A549 (cell line): Measurements from ENCODE around the gene MEF2A. TPM values are rescaled to one million over a fixed set of nuclear protein-coding genes. Genes with fewer than 3 reads are reported as not detected.
A peak's percentile ranks its signal among the peaks of the same experiment; 100 is the strongest.

Experiments
- ATAC-seq, 2 experiments: fragments of 200-7000 bp in 1 of 2; fragments of >200 bp in 1 of 2; cut with Nextera tagmentation in 1 of 2; cut with Tn5 transposase in 1 of 2; 3 replicates each; pipeline versions ENCODE4 v1.8.0 to v1.9.1; 2018 to 2020; ENCODE audit warnings: mild to moderate bottlenecking in 1 of 2, moderate library complexity in 1 of 2
- CTCF ChIA-PET: fragments of 300-600 bp; sonication (Branson Sonifier 250); formaldehyde crosslinking; extraction: SDS; loops from one replicate; lab custom pipeline; 2021; ENCODE audit warnings: antibody characterized with exemption, inconsistent platforms; lab: Yijun Ruan, JAX
- POLR2A ChIA-PET: fragments of 350-600 bp; formaldehyde crosslinking; extraction: SDS; loops from one replicate; lab custom pipeline; 2021; ENCODE audit warnings: antibody characterized with exemption, inconsistent platforms; lab: Yijun Ruan, JAX
- DNase-seq, 2 experiments: peaks; one replicate each; pipeline versions ENCODE4 v3.0.0 to v3.0.0-alpha.2; 2011 to 2016; ENCODE audit warnings: low read depth in 1 of 2, low spot score in 1 of 2
- FAIRE-seq: peaks from 2 replicates; lab custom pipeline; 2011; peaks lifted over from hg19 to GRCh38; lab: Jason Lieb, UNC
- H3K27ac ChIP-seq, 2 experiments: fragments of >200 bp; sonication (Bioruptor Twin); formaldehyde crosslinking; 3 replicates each; pipeline ENCODE4 v1.5.1; 2016 to 2017
- H3K4me1 ChIP-seq: fragments of >200 bp; sonication (Bioruptor Twin); formaldehyde crosslinking; 3 replicates; pipeline ENCODE4 v1.6.1; 2016
- H3K4me2 ChIP-seq: fragments of >200 bp; sonication (Bioruptor Twin); formaldehyde crosslinking; 3 replicates; pipeline ENCODE4 v1.6.1; 2016
- H3K4me3 ChIP-seq: fragments of >200 bp; sonication (Bioruptor Twin); formaldehyde crosslinking; 3 replicates; pipeline ENCODE4 v1.5.1; 2016
- H3K9me3 ChIP-seq: fragments of >200 bp; sonication (Bioruptor Twin); formaldehyde crosslinking; 3 replicates; pipeline ENCODE4 v1.6.1; 2016
- BHLHE40 ChIP-seq: IDR thresholded peaks from 2 replicates; pipeline ENCODE4 v1.6.1; 2012; ENCODE audit warnings: low read depth, low read length, inconsistent platforms
- CBX8 ChIP-seq: fragments of 200-600 bp; sonication (generic); IDR thresholded peaks from 2 replicates; pipeline ENCODE4 v1.6.1; 2016
- CEBPB ChIP-seq, 2 experiments: fragments of >200 bp in 1 of 2; sonication (Bioruptor Twin) in 1 of 2; formaldehyde crosslinking in 1 of 2; IDR thresholded peaks; 2 replicates each; pipeline ENCODE4 v1.6.1; 2012 to 2016
- CHD2 ChIP-seq: fragments of 150-350 bp; IDR thresholded peaks from 2 replicates; pipeline ENCODE4 v1.6.1; 2014; ENCODE audit warnings: low read length; ENCODE audit not compliant: partially characterized antibody
- CHD4 ChIP-seq: fragments of 200-600 bp; sonication (generic); IDR thresholded peaks from 2 replicates; pipeline ENCODE4 v1.6.1; 2016; ENCODE audit warnings: antibody characterized with exemption, mild to moderate bottlenecking, borderline replicate concordance
- EHMT2 ChIP-seq: fragments of 200-600 bp; sonication (generic); IDR thresholded peaks from 2 replicates; pipeline ENCODE4 v1.6.1; 2016; ENCODE audit warnings: antibody characterized with exemption, low read depth, mild to moderate bottlenecking, moderate library complexity
- ESRRA ChIP-seq: fragments of 150-350 bp; IDR thresholded peaks from 2 replicates; pipeline ENCODE4 v1.6.1; 2014; ENCODE audit warnings: mild to moderate bottlenecking, low read length, borderline replicate concordance
- FOSB ChIP-seq: fragments of 250-450 bp; sonication (Bioruptor Pico); IDR thresholded peaks from 2 replicates; pipeline ENCODE4 v1.5.0; 2020; ENCODE audit warnings: mild to moderate bottlenecking, moderate library complexity
- FOSL2 ChIP-seq, 2 experiments: fragments of 450-650 bp in 1 of 2; fragments of >200 bp in 1 of 2; sonication (Bioruptor Twin) in 1 of 2; formaldehyde crosslinking; IDR thresholded peaks; 2 replicates each; pipeline versions ENCODE4 v1.5.0 to v1.6.1; 2016 to 2020; ENCODE audit warnings: mild to moderate bottlenecking in 1 of 2, moderate library complexity in 1 of 2
- FOXS1 ChIP-seq: fragments of 250-450 bp; sonication (Bioruptor Pico); IDR thresholded peaks from 2 replicates; pipeline ENCODE4 v1.5.0; 2020; ENCODE audit warnings: mild to moderate bottlenecking, moderate library complexity
- GATA3 ChIP-seq: IDR thresholded peaks from 2 replicates; pipeline ENCODE4 v1.6.1; 2012; ENCODE audit warnings: borderline replicate concordance
- HDAC2 ChIP-seq: fragments of 200-600 bp; sonication (generic); IDR thresholded peaks from 2 replicates; pipeline ENCODE4 v1.6.1; 2016
- HEYL ChIP-seq: fragments of 250-450 bp; sonication (Bioruptor Pico); IDR thresholded peaks from 2 replicates; pipeline ENCODE4 v1.8.0; 2021; ENCODE audit warnings: mild to moderate bottlenecking, moderate library complexity
- HOXB5 ChIP-seq: fragments of 250-450 bp; sonication (Bioruptor Pico); IDR thresholded peaks from 2 replicates; pipeline ENCODE4 v1.5.0; 2020; ENCODE audit warnings: mild to moderate bottlenecking, moderate library complexity
- KDM5A ChIP-seq: fragments of 200-600 bp; sonication (generic); IDR thresholded peaks from 2 replicates; pipeline ENCODE4 v1.6.1; 2016; ENCODE audit warnings: antibody characterized with exemption, mild to moderate bottlenecking
- MAZ ChIP-seq: fragments of 150-350 bp; IDR thresholded peaks from 2 replicates; pipeline ENCODE4 v1.6.1; 2014; ENCODE audit warnings: antibody characterized with exemption, low read depth, low read length, borderline replicate concordance
- MYC ChIP-seq: IDR thresholded peaks from 2 replicates; pipeline ENCODE4 v1.6.1; 2012; ENCODE audit warnings: mild to moderate bottlenecking, inconsistent platforms, low read length, improper control_type of control experiment, borderline replicate concordance
- NFE2L2 ChIP-seq: fragments of 150-350 bp; conservative IDR thresholded peaks from 2 replicates; pipeline ENCODE4 v1.6.1; 2014; ENCODE audit warnings: low read length
- POLR2A ChIP-seq: IDR thresholded peaks from 2 replicates; pipeline ENCODE4 v1.6.1; 2012; ENCODE audit warnings: mild to moderate bottlenecking, low read length
- RFX5 ChIP-seq: fragments of 450-650 bp; IDR thresholded peaks from 2 replicates; pipeline ENCODE4 v1.7.1; 2014; ENCODE audit warnings: antibody characterized with exemption, mild to moderate bottlenecking, moderate library complexity
- RNF2 ChIP-seq: fragments of 200-600 bp; sonication (generic); IDR thresholded peaks from 2 replicates; pipeline ENCODE4 v1.6.1; 2016; ENCODE audit warnings: low read depth, mild to moderate bottlenecking, antibody characterized with exemption, moderate library complexity, borderline replicate concordance
- TFCP2L1 ChIP-seq: fragments of 250-450 bp; sonication (Bioruptor Pico); IDR thresholded peaks from 2 replicates; pipeline ENCODE4 v1.5.0; 2021; ENCODE audit warnings: mild to moderate bottlenecking
- USF2 ChIP-seq: fragments of 450-650 bp; IDR thresholded peaks from 2 replicates; pipeline ENCODE4 v1.6.1; 2014; ENCODE audit warnings: antibody characterized with exemption
- ZFP36 ChIP-seq: fragments of 450-650 bp; IDR thresholded peaks from 2 replicates; pipeline ENCODE4 v1.6.1; 2014; ENCODE audit warnings: borderline replicate concordance; ENCODE audit not compliant: partially characterized antibody
- ZNF302 ChIP-seq: fragments of 250-450 bp; sonication (Bioruptor Pico); IDR thresholded peaks from 2 replicates; pipeline ENCODE4 v1.9.0; 2021; ENCODE audit warnings: inconsistent platforms, mild to moderate bottlenecking, moderate library complexity
- ZSCAN20 ChIP-seq: fragments of 250-450 bp; sonication (Bioruptor Pico); IDR thresholded peaks from 2 replicates; pipeline ENCODE4 v1.8.0; 2022; ENCODE audit warnings: mild to moderate bottlenecking, moderate library complexity
- WGBS: methylation state at CpG from one replicate; pipeline ENCODE4 v1.1.6; 2017; ENCODE audit errors: missing lambda C conversion rate; 5-methylcytosine and 5-hydroxymethylcytosine counted together
- polyA plus RNA-seq, 4 experiments: library from polyadenylated mRNA; depleted of rRNA in 3 of 4; stranded (reverse); fragments of >200 nt; fragmentation: RNase III in 1 of 4; extraction: RNeasy Plus Mini Kit Qiagen cat#74134 plus additional on column Dnase treatment in 1 of 4; gene quantifications; 2 replicates in 3 of 4; 3 replicates in 1 of 4; pipeline ENCODE4 v1.2.3, GENCODE V29; 2011 to 2017
- TF ChIP-seq, protein P1 (sequence below): fragments of 150-350 bp; IDR thresholded peaks from 2 replicates; pipeline ENCODE4 v1.6.1; 2014; ENCODE audit warnings: low read depth, mild to moderate bottlenecking, low read length
- TF ChIP-seq, protein P2 (sequence below): IDR thresholded peaks from 2 replicates; pipeline ENCODE4 v1.6.1; 2012

Gene MEF2A
- polyA plus RNA-seq, 2 of the 4 experiments (the other 2 are of a cell fraction): 15.0 to 43.4 TPM

DNA sequence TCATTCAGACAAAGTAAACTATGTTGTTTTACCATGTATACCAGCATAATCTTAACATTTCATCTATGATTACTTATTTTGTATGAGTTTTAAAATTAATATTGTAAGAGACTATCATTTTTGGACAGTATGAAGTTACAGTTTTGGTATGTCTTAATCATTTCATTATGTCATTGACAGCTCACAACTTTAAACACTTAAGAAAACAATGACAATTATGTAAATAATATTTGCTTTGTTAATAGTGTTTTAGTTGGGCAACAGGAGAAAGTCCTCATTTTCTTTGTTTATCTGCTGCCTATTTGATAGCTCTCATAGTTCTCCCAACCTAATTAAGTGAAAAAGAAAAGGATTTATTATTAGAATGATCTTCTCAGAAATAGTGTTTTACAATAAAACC lies 80.2 kb downstream of the MEF2A start:
- POLR2A ChIA-PET: no interaction called here
- Histone ChIP-seq H3K27ac (no peak overlapping the region), H3K4me2 (no peak overlapping the region)
- no peak for ATAC-seq
- TF ChIP-seq ZNF302 (CRISPR knock-in tag) (no peak), FOSB (CRISPR knock-in tag) (no peak), CHD4 (no peak), HEYL (CRISPR knock-in tag) (no peak)
- TF ChIP-seq, all 56 proteins: peak for 0
- H3K4me3 ChIP-seq: no peak overlapping the region
- FAIRE-seq: no peak
- 0 out of 3 replicates have a peak, but pooled peaks cover 4% of the 10 kb centered on the region for H3K4me1 ChIP-seq
- DNase-seq: no peak
- H3K9me3 ChIP-seq: peaks cover 6% of the 10 kb centered on the region; the same call in 1 of the 3 replicates
- CTCF ChIA-PET: no interaction called here

DNA sequence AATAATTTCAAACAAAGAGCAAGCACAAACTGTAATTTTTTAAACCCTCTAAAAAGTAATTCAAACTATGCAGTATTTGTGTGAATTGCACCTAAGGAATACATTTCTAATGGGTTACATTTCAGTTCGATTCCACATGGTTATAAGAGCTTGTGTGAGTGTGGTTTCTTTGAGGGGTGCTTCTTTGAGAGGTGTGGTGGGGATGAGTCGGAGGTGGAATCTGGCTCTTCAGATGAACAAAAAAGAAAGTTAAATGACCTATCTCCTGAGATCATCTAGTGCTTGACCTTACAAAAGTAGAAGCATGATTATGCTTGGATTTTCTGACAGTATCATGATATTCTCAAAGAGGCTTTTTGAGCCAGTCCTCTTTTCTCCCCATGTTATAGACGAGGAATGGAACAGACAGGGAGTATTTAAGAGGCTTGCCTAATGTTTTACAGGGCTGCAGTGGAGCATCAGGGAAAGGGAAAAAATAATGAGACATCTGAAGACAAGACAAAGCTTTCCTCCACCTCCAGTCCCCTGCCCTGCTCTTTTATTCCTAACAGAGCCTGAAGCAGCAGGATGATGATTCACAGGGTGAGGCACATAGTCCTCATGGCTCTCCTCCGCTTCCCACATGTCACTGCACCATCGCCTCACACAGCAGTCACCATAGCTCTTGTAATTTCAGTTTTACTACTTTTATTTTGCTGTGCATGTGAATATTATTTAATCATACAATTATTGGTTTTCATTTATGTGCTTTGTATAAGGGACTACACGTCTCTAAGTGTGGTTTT lies 85.4 kb downstream of the MEF2A start:
- Histone ChIP-seq H3K4me2 (no peak overlapping the region), H3K4me3 (no peak overlapping the region), H3K9me3 (peaks cover 5% of the 10 kb centered on the region; the same call in 1 of the 3 replicates)
- WGBS: 83% methylated on average over 6 of the region's 6 CpGs
- FAIRE-seq: no peak
- no peak for TF ChIP-seq CHD4
- TF ChIP-seq CBX8: no peak
- no peak for TF ChIP-seq TFCP2L1 (CRISPR knock-in tag)
- no peak for TF ChIP-seq POLR2A
- TF ChIP-seq RNF2: no peak
- no peak for TF ChIP-seq HDAC2
- TF ChIP-seq MAZ: no peak
- TF ChIP-seq USF2: no peak
- TF ChIP-seq FOSL2 (IDR thresholded peaks at IDR 0.05): no peak
- TF ChIP-seq FOSL2 (CRISPR knock-in tag; IDR thresholded peaks at IDR 0.05): no peak
- TF ChIP-seq HOXB5 (CRISPR knock-in tag): no peak
- no peak for TF ChIP-seq ZSCAN20 (CRISPR knock-in tag)
- TF ChIP-seq BHLHE40: no peak
- TF ChIP-seq, all 56 proteins: peak for 0
- Histone ChIP-seq H3K27ac (no peak overlapping the region), H3K4me1 (0 out of 3 replicates have a peak, but pooled peaks cover 9% of the 10 kb centered on the region)
- CTCF ChIA-PET: interaction anchor here (1.7 kb wide), 1 partner anchor 11 kb away, joined by 4 read pairs; no protein-coding TSS in a partner anchor
- peak; percentile 52 to 66; a peak in 3 of 6 replicates for ATAC-seq
- POLR2A ChIA-PET: no interaction called here
- DNase-seq: peak in 1 of 2 experiments; percentile 8

DNA sequence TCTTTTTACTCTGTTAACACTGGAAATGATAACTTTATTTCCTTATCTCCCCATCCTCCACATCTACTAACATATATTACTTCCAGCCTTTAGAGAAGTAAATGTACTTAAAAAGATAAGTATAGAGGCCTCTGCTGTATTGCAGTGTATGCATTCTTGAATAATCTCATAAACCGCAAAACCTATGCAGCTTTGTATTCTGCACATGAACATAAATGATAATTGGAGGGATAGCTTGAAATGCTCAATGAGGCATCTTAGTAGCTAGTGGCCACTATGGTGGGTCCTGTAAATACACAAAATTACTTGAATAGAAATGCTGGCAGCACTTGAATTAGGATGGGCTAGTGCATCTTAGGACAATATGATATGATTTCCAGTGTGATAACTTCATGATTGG lies 90.4 kb downstream of the MEF2A start:
- CTCF ChIA-PET: interaction anchor here (1.4 kb wide), 1 partner anchor 48 kb away, joined by 3 read pairs; no protein-coding TSS in a partner anchor
- H3K4me3 ChIP-seq: no peak overlapping the region
- no peak for ATAC-seq
- H3K4me2 ChIP-seq: no peak overlapping the region
- 0 out of 3 replicates have a peak, but pooled peaks cover 3% of the 10 kb centered on the region for H3K4me1 ChIP-seq
- H3K27ac ChIP-seq: no peak overlapping the region
- FAIRE-seq: no peak
- DNase-seq: no peak
- TF ChIP-seq NFE2L2: no peak
- TF ChIP-seq, protein P1, sequence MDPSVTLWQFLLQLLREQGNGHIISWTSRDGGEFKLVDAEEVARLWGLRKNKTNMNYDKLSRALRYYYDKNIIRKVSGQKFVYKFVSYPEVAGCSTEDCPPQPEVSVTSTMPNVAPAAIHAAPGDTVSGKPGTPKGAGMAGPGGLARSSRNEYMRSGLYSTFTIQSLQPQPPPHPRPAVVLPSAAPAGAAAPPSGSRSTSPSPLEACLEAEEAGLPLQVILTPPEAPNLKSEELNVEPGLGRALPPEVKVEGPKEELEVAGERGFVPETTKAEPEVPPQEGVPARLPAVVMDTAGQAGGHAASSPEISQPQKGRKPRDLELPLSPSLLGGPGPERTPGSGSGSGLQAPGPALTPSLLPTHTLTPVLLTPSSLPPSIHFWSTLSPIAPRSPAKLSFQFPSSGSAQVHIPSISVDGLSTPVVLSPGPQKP: no peak
- TF ChIP-seq, protein P2, sequence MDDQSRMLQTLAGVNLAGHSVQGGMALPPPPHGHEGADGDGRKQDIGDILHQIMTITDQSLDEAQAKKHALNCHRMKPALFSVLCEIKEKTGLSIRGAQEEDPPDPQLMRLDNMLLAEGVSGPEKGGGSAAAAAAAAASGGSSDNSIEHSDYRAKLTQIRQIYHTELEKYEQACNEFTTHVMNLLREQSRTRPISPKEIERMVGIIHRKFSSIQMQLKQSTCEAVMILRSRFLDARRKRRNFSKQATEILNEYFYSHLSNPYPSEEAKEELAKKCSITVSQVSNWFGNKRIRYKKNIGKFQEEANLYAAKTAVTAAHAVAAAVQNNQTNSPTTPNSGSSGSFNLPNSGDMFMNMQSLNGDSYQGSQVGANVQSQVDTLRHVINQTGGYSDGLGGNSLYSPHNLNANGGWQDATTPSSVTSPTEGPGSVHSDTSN: no peak
- no peak for TF ChIP-seq GATA3
- TF ChIP-seq HDAC2: no peak
- no peak for TF ChIP-seq CHD2
- TF ChIP-seq CEBPB (IDR thresholded peaks at IDR 0.05): no peak
- no peak for TF ChIP-seq HEYL (CRISPR knock-in tag)
- TF ChIP-seq TFCP2L1 (CRISPR knock-in tag): no peak
- TF ChIP-seq CHD4: no peak
- TF ChIP-seq RFX5: no peak
- TF ChIP-seq ESRRA: no peak
- TF ChIP-seq FOXS1: no peak
- no peak for TF ChIP-seq KDM5A
- TF ChIP-seq EHMT2: no peak
- no peak for TF ChIP-seq ZFP36
- TF ChIP-seq MYC: no peak
- POLR2A ChIA-PET: no interaction called here
- H3K9me3 ChIP-seq: no peaks in the 10 kb centered on the region
- WGBS: 98% methylated on average over 1 of the region's 1 CpG
